ENCODE measurements around the gene DENND2A. TPM values are rescaled to one million over a fixed set of nuclear protein-coding genes. Genes with fewer than 3 reads are reported as not detected.
A peak's percentile ranks its signal among the peaks of the same experiment; 100 is the strongest.

DENND2A gene
- total and polyA plus RNA-seq, 2 of the 4 experiments (the other 2 are of a cell fraction) = 7.5 to 10.3 TPM

- WGBS, 2 experiments (ENCODE audit: extremely low coverage in 2 of 2, insufficient read length in 1 of 2) = 0% methylated on average over 16 of the region's 71 CpGs; no CpG with 5 or more reads in 1 of the 2 experiments
- ChIA-PET CTCF (no interaction called here), POLR2A (ENCODE audit: unreplicated experiment) (interaction anchor here (0.6 kb wide), 1 partner anchor 52 kb away, joined by 3 read pairs; no protein-coding TSS in a partner anchor)
- Histone ChIP-seq H3K9me3 (ENCODE audit: control insufficient read depth, insufficient read depth, low read length) (no peaks in the 10 kb centered on the region), H2BK20ac (ENCODE audit: low read depth, low read length) (no peak within 1 kb of the TSS), H3K27ac (ENCODE audit: insufficient read depth, low read length) (peak within 1 kb of the TSS; percentile 51), H4K91ac (ENCODE audit: insufficient read depth, low read depth, low read length) (no peak within 1 kb of the TSS; the same call in 1 of the 2 replicates), H3K4me1 (ENCODE audit: control insufficient read depth, insufficient read depth, low read length) (peaks cover 2% of the 10 kb centered on the region; the same call in 1 of the 2 replicates), H2AK5ac (ENCODE audit: low read depth, low read length) (no peak within 1 kb of the TSS), H3K4me2 (ENCODE audit: low read depth, low read length) (peak within 1 kb of the TSS; percentile 98), H3K4me3 (ENCODE audit: insufficient read depth, low read depth, low read length) (peak within 1 kb of the TSS; percentile 69), H4K5ac (ENCODE audit: low read depth, low read length) (no peak within 1 kb of the TSS), H4K8ac (ENCODE audit: low read depth in 2 of 2, low read length in 2 of 2) (peak within 1 kb of the TSS; percentile 71 to 88), H2BK5ac (ENCODE audit: low read depth, low read length, poor library complexity, severe bottlenecking) (peak within 1 kb of the TSS; percentile 36), H3K79me1 (ENCODE audit: low read depth in 1 of 2, low read length in 2 of 2) (peaks cover 0 to 18% of the 10 kb centered on the region in 2 experiments; a peak in 1 of 4 replicates), H2AFZ (replicated peaks; ENCODE audit: low read length, poor library complexity) (peak within 1 kb of the TSS; percentile 96), H3K9ac (ENCODE audit: low read depth, low read length) (peak within 1 kb of the TSS; percentile 67), H3K36me3 (ENCODE audit: control insufficient read depth, insufficient read depth, low read length) (no peaks in the 10 kb centered on the region), H3K4ac (ENCODE audit: low read depth, low read length) (peak within 1 kb of the TSS; percentile 64; the same call in 1 of the 2 replicates), H3K9me1 (ENCODE audit: insufficient read depth, low read length) (0 out of 2 replicates have a peak, but pooled peaks cover 5% of the 10 kb centered on the region), H3K27me3 (ENCODE audit: control insufficient read depth, insufficient read depth, low read length) (peaks cover 4% of the 10 kb centered on the region; the same call in 1 of the 2 replicates), H2BK120ac (ENCODE audit: low read depth, low read length) (no peak within 1 kb of the TSS), H3K18ac (ENCODE audit: low read depth, low read length) (0 out of 2 replicates have a peak within 1 kb of the TSS, but pooled peaks have one; percentile 18), H4K20me1 (ENCODE audit: insufficient read depth, low read length) (peaks cover 25% of the 10 kb centered on the region), H2BK15ac (ENCODE audit: low read depth, low read length) (no peak within 1 kb of the TSS), H3K14ac (replicated peaks; ENCODE audit: low read depth, low read length) (0 out of 2 replicates have a peak within 1 kb of the TSS, but pooled peaks have one; percentile 25), H2AK9ac (replicated peaks; ENCODE audit: low read depth, low read length, poor library complexity) (peak within 1 kb of the TSS; percentile 88), H3K56ac (ENCODE audit: extremely low read depth, insufficient read depth, low read length) (no peak within 1 kb of the TSS), H3K23ac (ENCODE audit: low read depth, low read length) (no peak within 1 kb of the TSS)
- in situ Hi-C loops (cut with MboI; ENCODE audit: low sequenced_read_pairs) (loop anchor here (5.0 kb wide), 1 partner anchor 173 kb away; no protein-coding TSS in a partner anchor), dilution Hi-C loops (cut with HindIII; ENCODE audit: low sequenced_read_pairs, unreplicated experiment) (no loop called here), intact Hi-C loops (cut with micrococcal nuclease) (no loop called here)
- ATAC-seq (ENCODE audit: low read depth) = peak; percentile 98
- DNase-seq = peak; percentile 90
- TF ChIP-seq RCOR1 (IDR thresholded peaks at IDR 0.05; ENCODE audit: insufficient replicate concordance, low read length) = no peak
- TF ChIP-seq USF2 (IDR thresholded peaks at IDR 0.05; ENCODE audit: low read depth, low read length) = no peak
- TF ChIP-seq POLR2A (IDR thresholded peaks at IDR 0.05; ENCODE audit: low read depth, low read length) = peak; percentile 32; the same call in 1 of the 2 replicates
- no peak for TF ChIP-seq FOS (IDR thresholded peaks at IDR 0.05; ENCODE audit: low read depth, low read length)
- TF ChIP-seq MAZ (IDR thresholded peaks at IDR 0.05; ENCODE audit: borderline replicate concordance, low read depth, low read length) = peak; percentile 80
- TF ChIP-seq CTCF (conservative IDR thresholded peaks at IDR 0.05; ENCODE audit: low read depth, low read length) = no peak
- TF ChIP-seq BHLHE40 (IDR thresholded peaks at IDR 0.05; ENCODE audit: low read depth, low read length) = no peak
- no peak for TF ChIP-seq MAFK (IDR thresholded peaks at IDR 0.05; ENCODE audit: low read depth, low read length)
- no peak for TF ChIP-seq NFE2L2 (IDR thresholded peaks at IDR 0.05; ENCODE audit: low read depth, low read length)
- no peak for TF ChIP-seq RAD21 (IDR thresholded peaks at IDR 0.05; ENCODE audit: low read length)
- TF ChIP-seq CEBPB (IDR thresholded peaks at IDR 0.05; ENCODE audit: low read depth, low read length) = no peak
- no TSS peak for BruUV-seq (replicated peaks)
Measured at GRCh38 chr7:140479062-140479738, 161.4 kb downstream of the DENND2A start, which contains the start of gene MKRN1. Gene MKRN1 (minus strand): TSS chr7:140479505. CDS start chr7:140479344, 161 bp downstream.

Measured in IMR-90 (cell line).